ENCODE measurements around the gene WNK2. TPM values are rescaled to one million over a fixed set of nuclear protein-coding genes. Genes with fewer than 3 reads are reported as not detected.

The WNK2 gene
- polyA plus RNA-seq, 2 of the 4 experiments (the other 2 are of a cell fraction) = 2.1 to 6.7 TPM

DNA sequence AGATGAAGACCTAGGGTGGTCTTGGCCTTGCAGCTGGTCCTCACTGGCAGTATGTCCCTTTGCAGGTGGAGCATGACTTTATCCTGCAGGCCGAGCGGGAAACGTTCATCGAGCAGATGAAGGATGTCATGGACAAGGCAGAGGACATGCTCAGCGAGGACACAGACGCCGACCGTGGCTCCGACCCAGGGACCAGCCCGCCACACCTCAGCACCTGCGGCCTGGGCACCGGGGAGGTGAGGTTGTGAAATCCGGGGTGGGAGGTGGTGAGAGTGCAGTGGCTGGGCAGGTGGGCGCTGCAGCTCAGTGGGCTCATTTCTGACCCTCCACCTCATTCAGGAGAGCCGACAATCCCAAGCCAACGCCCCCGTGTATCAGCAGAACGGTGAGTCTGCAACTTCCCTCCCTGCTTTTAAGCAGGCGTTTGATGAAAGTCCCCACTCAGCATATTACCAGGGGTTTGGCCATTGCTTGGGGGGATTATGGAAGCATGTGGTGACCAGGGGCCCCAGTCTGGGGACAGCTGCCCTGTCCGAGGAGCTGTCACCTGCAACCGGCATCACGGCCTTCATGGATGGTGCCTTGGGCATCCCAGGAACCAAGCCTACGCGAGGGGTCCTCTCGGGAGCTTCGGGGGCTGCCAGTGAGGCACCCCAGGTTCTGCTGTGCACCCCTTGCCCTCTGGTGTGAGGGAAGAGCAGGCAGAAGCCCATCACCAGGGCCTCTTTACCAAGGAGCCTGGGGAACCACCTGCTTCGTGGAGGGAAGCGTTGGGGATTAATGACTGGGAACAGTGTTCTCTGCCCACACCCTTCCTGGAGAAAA lies 84.0 kb downstream of the WNK2 start:
- H3K4me1 ChIP-seq = no peaks in the 10 kb centered on the region
- no peak overlapping the region for H3K4me2 ChIP-seq
- no peak overlapping the region for H3K4me3 ChIP-seq
- ATAC-seq (no peak), FAIRE-seq (no peak), DNase-seq (ENCODE audit: low read depth in 1 of 2, low spot score in 1 of 2) (no peak)
- TF ChIP-seq RNF2 (IDR thresholded peaks at IDR 0.05; ENCODE audit: borderline replicate concordance, low read depth) (no peak), HDAC2 (IDR thresholded peaks at IDR 0.05) (no peak), NFE2L2 (conservative IDR thresholded peaks at IDR 0.05; ENCODE audit: low read length) (no peak), HEYL (CRISPR knock-in tag; IDR thresholded peaks at IDR 0.05) (no peak), MAFK (IDR thresholded peaks at IDR 0.05; ENCODE audit: partially characterized antibody) (peak; percentile 53)
- no peaks in the 10 kb centered on the region for H3K9me3 ChIP-seq
- POLR2A ChIA-PET = no interaction called here
- CTCF ChIA-PET = interaction anchor here (1.1 kb wide), 1 partner anchor 159 kb away, joined by 3 read pairs; no protein-coding TSS in a partner anchor
- WGBS (ENCODE audit: missing lambda C conversion rate) = 87% methylated on average over 27 of the region's 28 CpGs
- no peak overlapping the region for H3K27ac ChIP-seq

DNA sequence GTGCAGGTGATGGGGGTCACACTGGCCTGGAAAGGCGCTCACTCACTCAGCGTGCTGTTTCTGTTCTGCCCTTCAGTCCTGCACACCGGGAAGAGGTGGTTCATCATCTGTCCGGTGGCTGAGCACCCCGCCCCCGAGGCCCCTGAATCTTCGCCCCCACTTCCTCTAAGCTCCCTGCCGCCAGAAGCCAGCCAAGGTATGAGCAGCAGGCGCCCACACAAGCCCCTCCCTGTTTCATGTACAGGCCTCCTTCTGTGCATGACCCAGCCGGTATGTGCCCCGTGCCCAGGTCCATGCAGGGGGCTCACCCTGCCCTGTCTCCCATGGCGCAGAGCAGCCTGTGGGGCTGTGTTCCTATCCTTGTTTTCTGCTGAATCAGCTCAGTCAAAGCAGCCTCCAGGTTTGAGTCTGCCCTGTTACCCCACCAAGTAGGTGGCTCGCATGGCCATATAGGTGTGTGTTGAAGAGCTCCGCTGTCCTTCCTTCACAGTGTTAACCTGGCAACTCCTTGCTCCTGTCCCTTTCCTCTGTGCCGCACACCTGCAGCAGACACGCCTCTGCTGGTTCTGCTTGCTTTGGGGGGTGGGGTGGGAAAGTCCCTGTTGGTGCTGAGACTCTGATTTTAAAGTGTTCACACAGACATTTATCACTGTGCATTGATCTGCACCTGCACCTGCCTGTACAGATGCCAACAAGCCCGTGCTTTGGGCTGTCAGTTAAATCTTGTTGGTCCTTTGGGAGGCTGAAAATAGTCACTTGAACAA lies 84.8 kb downstream of the WNK2 start:
- FAIRE-seq = no peak

GRCh38 chr9:93270976-93271375 lies 87.0 kb downstream of the WNK2 start:
- Histone ChIP-seq H3K9me3 (no peaks in the 10 kb centered on the region; the same call in 2 of the 3 replicates), H3K4me2 (no peak overlapping the region), H3K27ac (no peak overlapping the region), H3K4me1 (no peaks in the 10 kb centered on the region), H3K4me3 (no peak overlapping the region)
- FAIRE-seq = no peak
- 90% methylated on average over 3 of the region's 3 CpGs for WGBS (ENCODE audit: missing lambda C conversion rate)
- POLR2A ChIA-PET = no interaction called here
- DNase-seq (ENCODE audit: low read depth in 1 of 2, low spot score in 1 of 2) = no peak
- ATAC-seq = no peak
- TF ChIP-seq TP53 (CRISPR knock-in tag; IDR thresholded peaks at IDR 0.05) (no peak), EP300 (IDR thresholded peaks at IDR 0.05) (no peak), TFCP2L1 (CRISPR knock-in tag; IDR thresholded peaks at IDR 0.05) (no peak), HOXB13 (CRISPR knock-in tag; IDR thresholded peaks at IDR 0.05; ENCODE audit: low read depth) (no peak), ATOH8 (CRISPR knock-in tag; IDR thresholded peaks at IDR 0.05; ENCODE audit: low read depth) (no peak), PHF8 (IDR thresholded peaks at IDR 0.05; ENCODE audit: borderline replicate concordance, low read depth) (no peak), HDAC2 (IDR thresholded peaks at IDR 0.05) (no peak), NPAS2 (CRISPR knock-in tag; IDR thresholded peaks at IDR 0.05; ENCODE audit: borderline replicate concordance) (no peak), HOXA7 (CRISPR knock-in tag; IDR thresholded peaks at IDR 0.05) (no peak), HES2 (IDR thresholded peaks at IDR 0.05) (no peak), FOSB (CRISPR knock-in tag; IDR thresholded peaks at IDR 0.05) (no peak)
- TF ChIP-seq, protein P1, sequence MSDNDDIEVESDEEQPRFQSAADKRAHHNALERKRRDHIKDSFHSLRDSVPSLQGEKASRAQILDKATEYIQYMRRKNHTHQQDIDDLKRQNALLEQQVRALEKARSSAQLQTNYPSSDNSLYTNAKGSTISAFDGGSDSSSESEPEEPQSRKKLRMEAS (IDR thresholded peaks at IDR 0.05) = no peak
- TF ChIP-seq, protein P2, sequence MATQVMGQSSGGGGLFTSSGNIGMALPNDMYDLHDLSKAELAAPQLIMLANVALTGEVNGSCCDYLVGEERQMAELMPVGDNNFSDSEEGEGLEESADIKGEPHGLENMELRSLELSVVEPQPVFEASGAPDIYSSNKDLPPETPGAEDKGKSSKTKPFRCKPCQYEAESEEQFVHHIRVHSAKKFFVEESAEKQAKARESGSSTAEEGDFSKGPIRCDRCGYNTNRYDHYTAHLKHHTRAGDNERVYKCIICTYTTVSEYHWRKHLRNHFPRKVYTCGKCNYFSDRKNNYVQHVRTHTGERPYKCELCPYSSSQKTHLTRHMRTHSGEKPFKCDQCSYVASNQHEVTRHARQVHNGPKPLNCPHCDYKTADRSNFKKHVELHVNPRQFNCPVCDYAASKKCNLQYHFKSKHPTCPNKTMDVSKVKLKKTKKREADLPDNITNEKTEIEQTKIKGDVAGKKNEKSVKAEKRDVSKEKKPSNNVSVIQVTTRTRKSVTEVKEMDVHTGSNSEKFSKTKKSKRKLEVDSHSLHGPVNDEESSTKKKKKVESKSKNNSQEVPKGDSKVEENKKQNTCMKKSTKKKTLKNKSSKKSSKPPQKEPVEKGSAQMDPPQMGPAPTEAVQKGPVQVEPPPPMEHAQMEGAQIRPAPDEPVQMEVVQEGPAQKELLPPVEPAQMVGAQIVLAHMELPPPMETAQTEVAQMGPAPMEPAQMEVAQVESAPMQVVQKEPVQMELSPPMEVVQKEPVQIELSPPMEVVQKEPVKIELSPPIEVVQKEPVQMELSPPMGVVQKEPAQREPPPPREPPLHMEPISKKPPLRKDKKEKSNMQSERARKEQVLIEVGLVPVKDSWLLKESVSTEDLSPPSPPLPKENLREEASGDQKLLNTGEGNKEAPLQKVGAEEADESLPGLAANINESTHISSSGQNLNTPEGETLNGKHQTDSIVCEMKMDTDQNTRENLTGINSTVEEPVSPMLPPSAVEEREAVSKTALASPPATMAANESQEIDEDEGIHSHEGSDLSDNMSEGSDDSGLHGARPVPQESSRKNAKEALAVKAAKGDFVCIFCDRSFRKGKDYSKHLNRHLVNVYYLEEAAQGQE (IDR thresholded peaks at IDR 0.05) = no peak
- CTCF ChIA-PET = no interaction called here

More for the DNA sequence above, 84.8 kb downstream of the WNK2 start:
- ATAC-seq = no peak
- Histone ChIP-seq H3K4me1 (no peaks in the 10 kb centered on the region), H3K4me2 (no peak overlapping the region), H3K9me3 (no peaks in the 10 kb centered on the region; the same call in 2 of the 3 replicates), H3K4me3 (no peak overlapping the region), H3K27ac (no peak overlapping the region)
- TF ChIP-seq FOXS1 (CRISPR knock-in tag; IDR thresholded peaks at IDR 0.05) = no peak
- peak; percentile 67 for TF ChIP-seq MAFK (IDR thresholded peaks at IDR 0.05; ENCODE audit: partially characterized antibody)
- no peak for TF ChIP-seq SREBF2 (IDR thresholded peaks at IDR 0.05)
- TF ChIP-seq FOSB (CRISPR knock-in tag; IDR thresholded peaks at IDR 0.05) = no peak
- TF ChIP-seq, protein P3, sequence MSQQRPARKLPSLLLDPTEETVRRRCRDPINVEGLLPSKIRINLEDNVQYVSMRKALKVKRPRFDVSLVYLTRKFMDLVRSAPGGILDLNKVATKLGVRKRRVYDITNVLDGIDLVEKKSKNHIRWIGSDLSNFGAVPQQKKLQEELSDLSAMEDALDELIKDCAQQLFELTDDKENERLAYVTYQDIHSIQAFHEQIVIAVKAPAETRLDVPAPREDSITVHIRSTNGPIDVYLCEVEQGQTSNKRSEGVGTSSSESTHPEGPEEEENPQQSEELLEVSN (IDR thresholded peaks at IDR 0.05; ENCODE audit: borderline replicate concordance, low read depth) = no peak
- TF ChIP-seq ZFP36 (IDR thresholded peaks at IDR 0.05; ENCODE audit: borderline replicate concordance, partially characterized antibody) = no peak
- TF ChIP-seq, protein P1 (IDR thresholded peaks at IDR 0.05) = no peak
- no peak for TF ChIP-seq POLR2AphosphoS2 (conservative IDR thresholded peaks at IDR 0.05; ENCODE audit: low read length)
- TF ChIP-seq EHF (CRISPR knock-in tag; IDR thresholded peaks at IDR 0.05) = no peak
- DNase-seq (ENCODE audit: low read depth in 1 of 2, low spot score in 1 of 2) = no peak
- ChIA-PET CTCF (interaction anchor here (1.1 to 1.2 kb wide), 2 partner anchors 8 to 160 kb away, joined by 3 read pairs; no protein-coding TSS in a partner anchor), POLR2A (no interaction called here)
- WGBS (ENCODE audit: missing lambda C conversion rate) = 92% methylated on average over 14 of the region's 17 CpGs
